ENCODE measurements around the gene RASA3.
"Not testable (repeated sequence)": the region's sequence is repeated elsewhere in the genome, so short reads cannot be mapped to it uniquely, and the experiment has no call there.

Gene RASA3

DNA sequence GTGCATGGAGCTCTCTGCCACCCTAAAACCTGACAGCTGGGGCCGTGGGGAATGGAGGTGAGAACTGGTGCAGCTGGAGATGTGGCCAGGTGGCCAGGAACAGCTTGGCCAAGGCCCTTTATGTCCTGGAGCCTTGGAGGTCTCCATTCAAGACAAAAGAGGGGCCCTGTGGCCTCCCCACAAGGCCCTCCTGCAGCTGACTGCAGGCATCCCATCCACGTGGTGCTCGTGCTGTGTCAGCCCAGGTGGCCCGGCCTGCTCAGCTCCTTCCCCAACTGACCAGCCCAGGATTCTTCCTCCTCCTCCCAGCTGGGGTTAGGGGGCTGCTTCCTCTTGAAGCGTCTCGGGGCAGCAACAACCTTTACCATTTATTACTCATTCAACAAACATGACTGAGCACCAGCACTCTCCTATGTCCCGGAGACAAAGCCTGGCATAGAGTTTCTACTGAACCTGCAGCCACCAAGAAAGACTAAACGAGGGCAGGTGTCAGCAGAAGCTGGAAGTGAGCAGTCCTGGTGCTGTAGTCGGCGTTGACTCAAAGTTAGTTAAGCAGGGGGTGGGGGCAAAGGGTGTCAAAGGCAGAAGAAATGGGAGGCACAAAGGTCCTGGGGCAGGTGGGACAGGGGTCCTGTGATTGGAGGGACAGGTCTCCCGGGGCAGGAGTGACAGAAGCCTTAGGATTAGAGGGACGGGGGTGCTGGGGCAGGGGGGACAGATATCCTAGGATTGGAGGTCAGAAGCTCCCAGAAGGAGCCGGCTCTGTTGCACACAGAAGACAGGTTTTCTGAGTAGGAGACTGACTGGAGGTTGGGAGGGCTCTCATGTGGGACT is 135.3 kb downstream of the RASA3 start:
- DNase-seq: no peak

DNA sequence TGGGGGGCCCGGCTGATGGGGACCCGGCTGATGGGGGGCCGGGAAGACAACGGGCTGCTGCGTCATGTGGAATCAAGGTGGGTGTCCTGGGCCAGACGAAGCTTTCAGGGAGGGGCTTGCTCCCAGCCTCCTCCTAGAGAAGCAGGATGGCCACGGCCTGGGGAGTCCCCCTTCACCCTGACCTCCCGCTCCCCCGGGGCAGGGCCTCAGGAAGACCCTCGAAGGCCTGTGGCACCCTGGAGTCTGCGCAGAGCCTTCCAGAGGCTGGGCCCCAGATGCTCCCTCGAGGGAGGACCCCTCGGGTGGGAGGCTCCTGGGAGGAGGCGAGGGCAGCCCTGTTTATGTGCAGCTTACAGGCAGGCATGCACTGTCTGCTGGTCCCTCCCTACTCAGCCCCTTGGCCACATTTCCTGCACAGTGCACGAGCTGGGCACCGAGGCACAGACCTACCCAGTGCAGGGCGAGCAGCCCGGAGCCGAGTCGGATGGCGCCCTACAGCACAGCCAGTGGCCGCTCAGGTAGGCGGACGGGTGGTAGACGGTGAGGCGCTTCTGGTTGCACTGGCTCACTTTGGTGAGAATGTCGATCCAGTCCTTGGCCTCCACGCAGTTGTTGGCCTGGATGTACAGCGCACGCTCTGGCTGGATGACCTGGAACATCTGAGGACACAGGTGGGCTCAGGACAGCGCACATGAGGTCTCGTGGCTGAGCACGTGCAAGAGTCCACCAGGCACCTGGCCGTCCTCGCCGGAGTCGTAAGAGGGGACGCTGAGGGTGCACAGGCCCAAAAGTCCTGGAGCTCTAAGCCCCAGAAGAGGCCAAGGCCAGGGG is 136.1 kb downstream of the RASA3 start:
- no peak for DNase-seq

DNA sequence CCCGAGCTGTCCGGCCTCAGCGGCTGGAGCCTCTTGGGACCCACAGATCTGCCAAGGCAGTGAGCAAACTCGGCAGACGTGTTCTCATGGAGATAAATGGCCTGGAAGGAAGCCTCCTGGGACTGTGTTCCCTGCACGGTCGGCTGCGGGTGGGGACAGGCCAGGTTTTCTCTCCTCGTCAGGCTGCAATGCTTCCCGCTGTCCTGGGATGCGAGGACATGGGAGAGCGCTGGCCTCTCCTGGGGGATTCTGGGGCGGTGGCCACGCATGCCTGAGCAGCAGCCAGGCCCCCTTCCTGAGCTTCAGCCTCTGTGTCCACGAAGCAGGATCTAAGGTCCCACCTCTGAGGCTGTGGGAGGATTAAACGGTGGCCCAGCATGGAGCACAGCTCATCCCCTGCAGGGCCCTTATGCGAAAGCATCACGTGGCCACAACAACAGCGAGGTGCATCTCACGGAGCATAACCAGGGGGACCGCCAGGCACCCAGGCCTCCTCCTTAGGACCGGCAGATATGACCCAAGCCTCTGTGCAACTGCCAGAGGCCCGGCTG is 137.3 kb downstream of the RASA3 start:
- DNase-seq: no peak

DNA sequence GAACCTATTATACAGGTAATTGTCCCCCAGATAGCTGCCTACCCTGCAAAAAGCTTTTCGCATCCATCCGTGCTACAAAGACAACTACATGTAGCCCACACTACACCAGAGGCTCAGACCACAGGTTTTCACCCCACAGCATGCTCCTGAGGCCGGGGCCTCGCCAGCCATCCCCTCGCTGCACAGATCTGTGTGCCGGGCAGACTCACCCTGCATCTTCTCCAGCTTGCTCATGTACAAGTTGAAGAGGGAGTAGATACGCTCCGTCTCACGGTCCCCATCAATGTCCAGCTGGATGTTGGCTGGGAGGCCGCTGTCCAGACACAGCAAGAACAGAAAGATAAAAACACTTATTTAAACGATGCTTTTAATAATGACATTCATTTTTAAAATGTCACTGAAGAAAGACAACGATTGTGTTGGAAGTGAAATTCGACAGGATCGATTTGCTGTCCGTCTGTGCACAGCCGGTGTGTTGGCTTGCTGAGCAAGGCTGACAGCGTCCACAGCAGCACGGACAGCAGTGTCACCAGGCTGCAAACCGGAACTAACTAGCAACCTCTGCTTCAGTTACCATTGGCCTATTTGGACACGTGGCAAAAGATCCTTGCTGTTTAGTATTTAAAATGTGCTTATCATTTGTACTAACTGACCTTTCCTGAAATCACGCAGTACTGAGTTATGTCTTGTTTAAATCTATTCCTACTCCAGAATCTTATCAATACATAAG is 140.0 kb downstream of the RASA3 start:
- no peak for DNase-seq

DNA sequence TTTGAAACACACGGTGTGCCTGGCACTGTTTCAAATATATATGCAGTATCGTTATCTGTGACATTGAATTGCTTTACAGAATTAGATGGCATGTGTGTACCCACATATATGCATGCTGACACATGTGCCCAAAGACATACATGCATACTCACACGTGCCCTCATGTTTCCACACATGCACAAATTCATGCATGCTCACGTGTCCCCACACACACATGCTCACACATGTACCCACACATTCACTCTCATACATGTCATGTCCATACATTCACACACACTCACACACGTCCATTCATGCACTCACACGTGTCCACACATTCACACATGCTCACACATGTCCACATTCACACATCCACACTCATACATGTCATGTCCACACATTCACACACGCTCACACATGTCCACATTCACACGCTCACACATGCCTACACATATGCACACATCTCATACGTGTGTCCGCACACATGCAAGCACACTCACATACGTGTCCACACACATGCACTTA is 140.7 kb downstream of the RASA3 start:
- DNase-seq: no peak

DNA sequence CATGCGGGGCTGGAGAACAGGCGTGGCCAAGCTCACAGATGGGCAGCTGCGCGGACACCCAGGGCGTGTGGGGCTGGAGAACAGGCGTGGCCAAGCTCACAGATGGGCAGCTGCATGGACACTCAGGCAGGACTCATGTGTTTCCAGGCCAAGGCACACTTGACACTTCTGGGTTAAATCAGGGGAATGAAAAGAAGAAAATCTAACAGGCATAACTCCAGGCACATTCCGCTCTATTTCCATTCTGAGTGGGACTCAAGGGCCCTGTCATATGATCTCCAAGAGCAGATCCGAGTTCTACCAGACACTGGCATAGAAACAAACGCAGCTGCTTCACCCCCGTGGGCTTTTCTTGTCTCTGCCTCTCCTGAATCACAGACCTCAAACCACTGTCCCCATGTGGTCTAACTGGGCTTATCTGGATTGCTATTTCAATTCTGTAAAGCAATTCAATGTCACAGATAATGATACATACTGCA is 141.2 kb downstream of the RASA3 start:
- no peak for DNase-seq

DNA sequence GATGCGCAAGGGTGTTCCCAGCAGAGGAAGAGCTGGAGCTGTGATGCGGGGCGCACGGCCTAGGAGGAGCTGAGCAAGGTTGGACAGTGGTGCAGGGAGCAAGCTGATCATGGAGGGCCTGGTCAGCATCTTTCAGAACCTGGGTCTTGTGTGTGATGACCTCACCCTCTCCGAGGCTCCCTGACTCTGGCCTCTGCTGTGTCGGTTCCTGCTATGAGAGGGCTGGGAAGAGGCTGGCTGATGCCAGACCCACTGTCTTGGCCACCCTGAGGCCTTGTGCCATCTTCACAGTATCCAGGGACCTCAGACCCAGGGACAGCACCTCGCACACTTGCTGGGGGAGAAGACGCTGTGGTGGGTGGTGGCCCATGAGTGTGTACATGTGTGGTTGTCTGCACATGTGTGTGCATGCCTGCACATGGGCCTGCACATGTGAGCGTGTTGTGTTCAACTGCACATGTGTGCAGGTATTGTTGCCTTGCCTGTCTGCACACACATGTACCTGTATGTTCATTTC is 142.0 kb downstream of the RASA3 start:
- DNase-seq: no peak

DNA sequence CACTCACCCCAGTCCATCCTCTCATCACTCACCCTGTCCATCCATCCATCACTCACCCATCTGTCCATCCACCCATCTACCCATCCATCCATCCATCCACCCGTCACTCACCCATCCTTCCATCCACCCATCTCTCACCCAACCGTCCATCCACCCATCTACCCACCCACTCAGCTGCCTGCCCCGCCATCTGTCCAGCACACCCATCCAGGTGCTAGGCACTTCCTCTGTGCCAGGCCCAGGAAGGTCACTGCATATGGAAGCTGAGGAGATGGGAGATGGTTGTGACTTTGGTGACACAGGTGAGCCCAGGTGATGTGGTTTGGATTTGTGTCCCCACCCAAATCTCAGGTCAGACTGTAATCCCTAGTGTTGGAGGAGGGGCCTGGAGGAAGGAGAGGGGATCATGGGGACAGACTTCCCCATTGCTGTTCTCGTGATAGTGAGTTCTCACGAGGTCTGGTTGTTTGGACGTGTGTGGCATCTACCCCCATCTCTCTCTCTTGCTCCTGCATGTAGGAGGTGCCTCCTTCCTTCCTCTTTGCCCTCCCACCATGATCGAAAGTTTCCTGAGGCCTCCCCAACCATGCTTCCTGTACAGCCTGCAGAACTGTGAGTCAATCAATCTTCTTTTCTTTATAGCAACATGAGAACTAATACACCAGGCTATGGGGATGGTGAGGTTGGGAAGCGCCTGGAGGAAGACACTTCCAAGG is 142.7 kb downstream of the RASA3 start:
- DNase-seq: no peak

DNA sequence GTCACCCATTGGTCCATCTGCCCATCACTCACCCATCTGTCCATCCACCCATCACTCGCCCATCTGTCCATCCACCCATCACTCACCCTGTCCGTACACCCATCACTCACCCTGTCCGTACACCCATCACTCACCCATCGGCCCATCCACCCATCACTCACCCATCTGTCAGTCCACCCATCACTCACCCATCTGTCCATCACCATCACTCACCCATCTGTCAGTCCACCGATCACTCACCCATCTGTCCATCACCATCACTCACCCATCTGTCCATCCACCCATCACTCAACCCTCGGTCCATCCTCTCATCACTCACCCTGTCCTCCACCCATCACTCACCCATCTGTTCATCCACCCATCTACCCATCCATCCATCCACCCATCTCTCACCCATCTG is 143.6 kb downstream of the RASA3 start:
- DNase-seq: not testable (repeated sequence)

DNA sequence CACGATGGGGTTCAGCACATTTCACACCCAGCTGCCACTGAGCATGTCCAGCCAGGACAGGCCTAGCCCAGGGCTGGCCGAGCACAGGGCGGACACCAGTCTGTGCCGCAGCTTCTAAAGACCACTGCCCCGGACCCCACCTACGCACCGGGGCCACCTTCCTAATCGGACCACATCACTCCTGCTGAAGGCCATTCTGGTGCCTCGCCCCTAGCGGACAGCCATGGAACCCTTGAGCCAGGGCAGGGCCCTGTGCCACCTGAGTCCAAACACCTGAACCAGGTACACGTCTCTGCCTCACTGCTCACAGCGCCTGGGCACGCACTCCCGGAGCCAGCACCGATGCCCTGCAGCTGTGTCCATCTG is 150.1 kb downstream of the RASA3 start:
- DNase-seq: no peak

DNA sequence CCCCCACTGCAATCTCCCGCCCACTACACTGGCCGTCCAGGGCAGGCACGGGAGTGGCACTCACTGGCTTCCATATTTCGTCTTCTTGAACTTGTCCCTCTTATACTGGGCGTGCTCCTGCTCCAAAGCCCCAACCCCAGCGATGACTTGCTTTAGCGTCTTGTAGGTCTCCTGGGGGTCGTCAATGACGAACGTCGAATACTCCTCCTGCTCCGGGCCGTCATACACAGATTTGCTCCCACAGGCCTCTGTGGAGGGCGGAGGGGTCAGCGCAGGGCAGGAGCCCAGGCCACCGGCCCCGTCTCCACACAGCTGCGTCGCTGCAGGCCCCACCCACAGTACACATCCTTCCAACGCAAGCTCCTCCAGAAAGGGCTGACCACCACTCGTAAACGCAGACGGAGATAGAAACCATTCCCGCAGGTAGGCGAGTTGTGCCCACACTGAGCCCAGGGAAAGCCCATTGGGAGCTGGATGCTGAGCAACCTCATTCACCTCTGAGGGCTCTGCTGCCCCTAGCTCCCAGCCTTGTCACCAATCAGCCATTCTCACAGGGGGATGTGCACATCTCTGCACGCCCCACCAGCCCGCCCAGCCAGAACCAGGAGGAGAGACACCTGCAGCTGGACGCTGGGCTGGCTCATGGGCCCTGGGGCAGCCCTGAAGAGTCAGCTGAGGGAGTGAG is 150.7 kb downstream of the RASA3 start:
- DNase-seq: no peak

DNA sequence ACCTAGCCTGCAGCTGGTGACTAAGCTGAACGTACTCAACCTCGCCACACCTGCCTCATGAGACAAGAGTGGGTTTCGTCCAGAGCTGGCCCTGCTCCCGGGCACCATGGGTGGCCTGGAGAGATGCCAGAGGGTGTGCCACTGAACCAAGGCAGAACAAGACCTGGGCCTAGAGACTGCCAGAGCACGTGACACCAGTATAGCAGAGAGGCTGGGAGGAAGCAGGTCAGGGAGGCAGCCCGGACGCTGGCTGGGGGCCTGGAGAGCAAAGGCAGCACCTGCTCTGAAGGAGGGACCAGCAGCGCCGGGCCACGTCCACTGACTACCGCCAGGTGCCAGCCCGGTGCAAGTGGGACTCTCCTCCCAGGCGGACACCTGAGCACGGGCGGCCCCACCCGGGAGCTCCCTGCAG is 151.2 kb downstream of the RASA3 start:
- no peak for DNase-seq

DNA sequence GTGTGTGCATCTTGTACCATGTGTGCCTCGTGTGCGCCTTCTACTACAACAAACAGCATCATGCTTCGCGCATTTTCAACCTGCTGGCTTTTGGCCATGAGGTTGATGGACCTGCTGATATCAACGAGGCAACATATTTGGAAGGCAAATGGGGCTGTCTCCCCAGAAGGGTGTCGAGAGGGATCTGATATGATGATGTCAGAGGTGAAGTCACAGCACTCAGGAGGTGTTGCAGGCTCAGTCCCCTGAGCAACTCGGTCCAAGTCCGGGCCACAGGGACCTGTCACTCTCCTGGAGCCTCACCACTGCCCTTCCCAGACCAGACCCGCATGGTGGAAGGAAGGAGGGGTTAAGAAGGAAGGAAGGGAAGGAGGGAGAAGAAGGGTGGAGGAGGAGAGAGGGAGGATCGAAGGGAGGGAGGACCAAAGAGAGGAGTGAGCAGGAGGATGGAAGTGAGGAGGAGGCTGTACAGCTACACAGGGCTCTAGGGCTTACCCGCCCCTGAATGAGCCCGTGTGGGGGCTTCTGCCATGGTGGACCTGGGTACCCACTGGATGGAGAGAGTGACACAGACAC is 151.8 kb downstream of the RASA3 start:
- DNase-seq: no peak

DNA sequence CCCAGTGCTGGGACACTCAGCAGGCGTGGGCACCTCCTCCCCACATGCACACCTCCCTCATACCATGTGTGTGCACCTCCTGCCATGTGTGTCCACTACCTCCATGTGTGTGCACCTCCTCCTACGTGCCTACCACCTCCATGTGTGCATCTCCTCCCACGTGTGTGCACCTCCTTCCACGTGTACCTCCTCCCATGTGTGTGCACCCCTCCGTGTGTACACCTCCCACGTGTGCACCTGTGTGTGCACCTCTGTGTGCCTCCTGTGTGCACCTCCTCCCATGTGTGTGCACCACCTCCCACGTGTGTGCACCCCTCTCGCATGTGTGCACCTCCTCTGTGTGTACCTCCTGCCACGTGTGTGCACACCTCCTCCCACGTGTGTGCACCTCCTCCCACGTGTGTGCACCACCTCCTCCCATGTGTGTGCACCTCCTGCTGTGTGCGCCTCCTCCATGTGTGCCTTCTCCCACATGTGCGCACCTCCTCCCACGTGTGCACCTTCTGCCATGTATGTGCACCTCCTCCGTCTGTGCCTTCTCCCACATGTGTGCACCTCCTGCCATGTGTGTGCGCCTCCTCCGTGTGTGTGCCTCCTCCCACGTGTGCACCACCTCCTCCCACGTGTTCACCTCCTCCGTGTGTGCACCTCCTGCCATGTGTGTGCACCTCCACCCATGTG is 152.5 kb downstream of the RASA3 start:
- no peak for DNase-seq

DNA sequence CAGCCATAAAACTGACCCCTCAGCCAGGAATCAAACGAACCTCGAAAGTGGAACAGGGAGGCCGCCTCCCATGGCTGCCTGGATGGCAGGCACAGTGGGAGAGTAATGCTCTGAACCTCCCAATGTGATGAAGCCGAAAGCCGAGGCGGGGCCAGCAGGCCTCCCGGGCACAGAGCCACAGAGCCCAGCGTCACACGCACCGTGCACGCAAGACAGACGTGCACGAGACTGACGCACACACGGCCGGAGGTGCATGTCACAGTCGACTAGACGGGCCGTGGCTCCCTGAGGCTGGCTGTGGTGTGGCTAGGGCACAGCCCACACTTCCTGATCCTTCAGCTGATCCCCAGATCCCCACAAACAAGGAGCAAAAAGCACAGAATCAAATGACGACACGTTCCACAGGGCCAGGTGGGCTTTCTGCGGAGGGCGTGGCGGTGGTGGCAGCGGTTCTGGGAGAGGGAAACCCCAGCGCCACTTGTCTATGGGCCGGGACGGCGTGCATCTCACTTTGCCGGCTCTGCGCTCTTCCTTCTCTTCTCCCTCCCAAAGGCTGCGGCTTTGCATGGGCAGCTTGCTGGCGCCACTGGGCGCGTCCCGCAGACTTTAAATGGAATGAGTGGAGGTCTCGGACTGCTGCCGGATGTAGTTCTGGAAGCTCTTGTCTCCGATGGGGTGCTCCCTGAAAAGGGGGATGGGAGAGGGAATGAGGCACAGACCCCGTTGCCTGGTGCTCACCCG is 153.5 kb downstream of the RASA3 start:
- DNase-seq: no peak

DNA sequence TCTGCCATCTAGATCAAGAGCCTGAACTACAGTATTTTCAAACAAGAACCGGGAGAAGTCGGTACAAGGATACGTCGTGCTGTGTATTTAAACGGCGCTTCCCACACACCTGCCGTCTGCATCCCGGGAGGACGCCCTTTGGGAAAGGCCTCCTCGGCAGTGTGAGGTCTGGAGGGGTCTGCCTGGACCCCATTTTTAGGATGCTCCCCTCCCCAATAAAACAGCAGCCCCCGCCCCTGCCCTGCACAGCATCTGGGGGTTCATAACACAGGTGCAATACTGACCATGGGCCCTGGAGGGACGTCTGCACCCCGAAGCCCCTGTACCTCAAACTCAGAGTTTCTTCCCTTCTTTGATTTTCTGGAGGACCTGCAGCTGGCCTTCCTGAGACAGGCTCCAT is 154.4 kb downstream of the RASA3 start:
- DNase-seq: no peak

DNA sequence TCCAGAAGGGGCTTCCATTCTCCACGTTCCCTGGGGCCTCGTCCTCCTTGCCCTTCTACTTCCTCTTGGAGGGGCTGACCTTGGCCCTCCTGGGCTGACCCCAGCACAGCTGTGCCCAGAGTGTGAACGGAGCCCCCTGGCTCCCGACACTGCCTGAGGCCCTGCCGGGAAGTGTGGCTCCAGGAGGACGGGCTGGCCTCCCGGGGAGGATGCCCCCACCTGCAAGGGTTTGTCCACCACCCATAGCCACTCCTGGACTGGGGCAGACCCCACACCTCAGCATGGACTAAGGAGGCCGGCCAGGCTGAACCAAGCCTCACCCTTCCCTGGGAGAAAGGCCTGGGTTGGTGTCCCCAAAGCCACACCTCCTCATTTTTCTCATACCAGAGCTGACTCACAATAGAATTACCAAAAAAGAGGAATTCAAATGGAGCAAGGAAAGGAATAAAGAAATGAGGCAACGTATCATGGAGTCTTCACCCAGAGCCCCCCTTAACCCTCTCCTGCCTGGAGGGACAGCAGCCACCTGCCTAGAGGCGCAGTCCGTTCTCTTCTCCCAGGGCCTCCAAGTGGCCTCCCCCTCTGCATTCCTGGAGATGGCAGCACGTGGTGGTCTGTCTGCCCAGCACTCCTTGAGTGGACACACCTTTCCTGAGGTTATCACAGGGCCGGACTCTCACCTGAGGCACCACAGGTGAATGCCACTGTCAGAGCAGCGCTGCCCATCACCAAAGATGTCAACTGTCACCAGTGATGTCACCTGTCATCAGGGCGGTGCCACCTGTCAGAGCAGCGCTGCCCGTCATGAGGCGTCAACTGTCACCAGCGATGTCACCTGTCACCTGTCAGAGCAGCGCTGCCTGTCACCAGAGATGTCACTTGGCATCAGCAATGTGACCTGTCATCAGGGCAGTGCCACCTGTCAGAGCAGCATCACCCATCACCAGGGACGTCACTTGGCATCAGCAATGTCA is 155.4 kb downstream of the RASA3 start:
- DNase-seq: no peak

DNA sequence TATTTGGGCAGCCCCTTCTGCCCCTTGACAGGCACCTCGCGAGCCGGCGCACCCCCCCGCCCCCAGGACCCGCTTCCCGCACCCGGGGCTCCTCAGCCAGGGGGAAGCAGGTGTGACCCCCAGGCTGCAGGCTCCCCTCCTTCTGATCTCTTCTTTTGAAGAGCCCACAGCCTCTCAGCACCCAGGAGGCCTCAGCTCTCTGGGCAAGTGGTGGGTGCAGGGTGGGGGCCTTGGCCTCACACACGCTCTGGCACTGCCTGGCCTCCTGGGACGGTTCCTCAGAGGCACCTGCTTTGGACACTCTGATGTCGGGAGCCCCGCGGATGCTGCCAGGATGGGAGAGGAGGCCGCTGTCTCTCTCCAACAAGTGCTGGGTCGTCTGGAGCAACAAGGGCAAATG is 157.0 kb downstream of the RASA3 start:
- no peak for DNase-seq
